Measurements from ENCODE around the gene SMG6.

DNA sequence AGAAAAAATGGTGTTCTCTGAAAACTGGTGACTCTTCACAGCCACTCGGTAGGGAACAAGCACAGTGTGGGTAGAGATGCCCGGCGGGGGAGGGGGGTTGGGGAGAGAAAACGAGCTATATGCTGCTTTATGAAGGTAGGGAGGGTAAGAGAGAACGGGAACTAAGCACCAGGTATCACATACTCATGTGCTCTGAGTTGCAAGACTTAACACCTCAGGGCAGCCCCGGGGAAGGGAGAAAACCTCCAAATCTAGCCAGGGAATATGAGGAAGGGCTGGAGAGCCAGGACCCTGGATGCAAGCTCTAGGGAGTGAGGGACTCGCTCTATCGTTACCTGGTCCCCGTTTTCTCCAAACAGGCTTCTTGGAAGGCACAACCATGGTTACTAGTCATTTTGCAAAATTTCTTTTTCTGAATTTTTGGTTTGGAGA, 213.4 kb downstream of the SMG6 start:
- TF ChIP-seq, protein P1, sequence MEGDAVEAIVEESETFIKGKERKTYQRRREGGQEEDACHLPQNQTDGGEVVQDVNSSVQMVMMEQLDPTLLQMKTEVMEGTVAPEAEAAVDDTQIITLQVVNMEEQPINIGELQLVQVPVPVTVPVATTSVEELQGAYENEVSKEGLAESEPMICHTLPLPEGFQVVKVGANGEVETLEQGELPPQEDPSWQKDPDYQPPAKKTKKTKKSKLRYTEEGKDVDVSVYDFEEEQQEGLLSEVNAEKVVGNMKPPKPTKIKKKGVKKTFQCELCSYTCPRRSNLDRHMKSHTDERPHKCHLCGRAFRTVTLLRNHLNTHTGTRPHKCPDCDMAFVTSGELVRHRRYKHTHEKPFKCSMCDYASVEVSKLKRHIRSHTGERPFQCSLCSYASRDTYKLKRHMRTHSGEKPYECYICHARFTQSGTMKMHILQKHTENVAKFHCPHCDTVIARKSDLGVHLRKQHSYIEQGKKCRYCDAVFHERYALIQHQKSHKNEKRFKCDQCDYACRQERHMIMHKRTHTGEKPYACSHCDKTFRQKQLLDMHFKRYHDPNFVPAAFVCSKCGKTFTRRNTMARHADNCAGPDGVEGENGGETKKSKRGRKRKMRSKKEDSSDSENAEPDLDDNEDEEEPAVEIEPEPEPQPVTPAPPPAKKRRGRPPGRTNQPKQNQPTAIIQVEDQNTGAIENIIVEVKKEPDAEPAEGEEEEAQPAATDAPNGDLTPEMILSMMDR (conservative IDR thresholded peaks at IDR 0.05 in 1 of 2, IDR thresholded peaks at IDR 0.05 in 1 of 2; ENCODE audit: extremely low read depth in 1 of 2, insufficient read depth in 1 of 2, low read depth in 1 of 2, low read length in 2 of 2): no peak
- no peak for TF ChIP-seq EZH2 (IDR thresholded peaks at IDR 0.05; ENCODE audit: borderline replicate concordance, low read length)

Data from mammary epithelial cell (primary cell).